SU-DHL-6 (cell line): ENCODE measurements around the gene NUTF2.

Experiments used
- CTCF ChIP-seq: fragments of 200-600 bp; sonication (generic); IDR thresholded peaks from one replicate; pipeline ENCODE4 v1.5.1; 2017; ENCODE audit warnings: antibody characterized with exemption, mild to moderate bottlenecking, low read length, moderate library complexity; ENCODE audit not compliant: insufficient read depth, poor library complexity, severe bottlenecking
- EZH2phosphoT487 ChIP-seq: fragments of 200-600 bp; sonication (generic), shearing (Covaris generic); conservative IDR thresholded peaks from 2 replicates; pipeline ENCODE4 v1.6.1; 2018; ENCODE audit warnings: mild to moderate bottlenecking, antibody characterized with exemption, low read length, moderate library complexity, mixed read lengths

- no peak for TF ChIP-seq CTCF
- no peak for TF ChIP-seq EZH2phosphoT487
Observed at GRCh38 chr16:67820608-67821259, 26.0 kb upstream of the NUTF2 start.
